ENCODE measurements around the gene AGAP1.

Gene AGAP1

GRCh38 chr2:235734688-235735231 lies 240.9 kb downstream of the AGAP1 start:
- TF ChIP-seq CTCF (IDR thresholded peaks at IDR 0.05; ENCODE audit: insufficient read depth, low read depth, low read length, missing control alignments): no peak
- DNase-seq (ENCODE audit: low read depth): no peak
- H3K4me3 ChIP-seq (ENCODE audit: low read depth, low read length): no peak overlapping the region

- no peak for TF ChIP-seq CTCF (IDR thresholded peaks at IDR 0.05; ENCODE audit: insufficient read depth, low read depth, low read length, missing control alignments)
- DNase-seq (ENCODE audit: low read depth): no peak
- H3K4me3 ChIP-seq (ENCODE audit: low read depth, low read length): no peak overlapping the region
These were observed 243.6 kb downstream of the AGAP1 start for GRCh38 chr2:235737396-235737795.

- no peak for DNase-seq (ENCODE audit: low read depth)
- H3K4me3 ChIP-seq (ENCODE audit: low read depth, low read length): no peak overlapping the region
- no peak for TF ChIP-seq CTCF (IDR thresholded peaks at IDR 0.05; ENCODE audit: insufficient read depth, low read depth, low read length, missing control alignments)
These were observed 244.0 kb downstream of the AGAP1 start for GRCh38 chr2:235737840-235738239.

- TF ChIP-seq CTCF (IDR thresholded peaks at IDR 0.05; ENCODE audit: insufficient read depth, low read depth, low read length, missing control alignments): no peak
- no peak for DNase-seq (ENCODE audit: low read depth)
- H3K4me3 ChIP-seq (ENCODE audit: low read depth, low read length): no peak overlapping the region
These were observed 246.0 kb downstream of the AGAP1 start for GRCh38 chr2:235739704-235740415.

- no peak for DNase-seq (ENCODE audit: low read depth)
- H3K4me3 ChIP-seq (ENCODE audit: low read depth, low read length): no peak overlapping the region
- no peak for TF ChIP-seq CTCF (IDR thresholded peaks at IDR 0.05; ENCODE audit: insufficient read depth, low read depth, low read length, missing control alignments)
These were observed 247.0 kb downstream of the AGAP1 start for GRCh38 chr2:235740821-235741220.

GRCh38 chr2:235744161-235744560 lies 250.3 kb downstream of the AGAP1 start:
- no peak for TF ChIP-seq CTCF (IDR thresholded peaks at IDR 0.05; ENCODE audit: insufficient read depth, low read depth, low read length, missing control alignments)
- no peak overlapping the region for H3K4me3 ChIP-seq (ENCODE audit: low read depth, low read length)
- DNase-seq (ENCODE audit: low read depth): no peak

GRCh38 chr2:235745597-235745996 lies 251.8 kb downstream of the AGAP1 start:
- no peak for TF ChIP-seq CTCF (IDR thresholded peaks at IDR 0.05; ENCODE audit: insufficient read depth, low read depth, low read length, missing control alignments)
- H3K4me3 ChIP-seq (ENCODE audit: low read depth, low read length): no peak overlapping the region
- DNase-seq (ENCODE audit: low read depth): no peak

Data from GM12865 (cell line).